ENCODE results near the gene ARRDC5.
A peak's percentile ranks its signal among the peaks of the same experiment; 100 is the strongest.
"Not testable (repeated sequence)": the region's sequence is repeated elsewhere in the genome, so short reads cannot be mapped to it uniquely, and the experiment has no call there.

ARRDC5 gene

GRCh38 chr19:4867534-4868285 lies 35.0 kb downstream of the ARRDC5 start, which contains the start of gene PLIN3:
Gene PLIN3 (minus strand): TSS chr19:4867667. CDS start chr19:4861394, 6,273 bp downstream.
- peak; percentile 89 for DNase-seq

- peak; percentile 20 for DNase-seq
These were observed 35.9 kb downstream of the ARRDC5 start for GRCh38 chr19:4866595-4867424.

- no peak for DNase-seq
These were observed 41.5 kb downstream of the ARRDC5 start for GRCh38 chr19:4861147-4861546.

GRCh38 chr19:4859697-4860096 lies 43.0 kb downstream of the ARRDC5 start:
- no peak for DNase-seq

GRCh38 chr19:4856468-4856867 lies 46.2 kb downstream of the ARRDC5 start:
- DNase-seq: not testable (repeated sequence)

- DNase-seq: not testable (repeated sequence)
These were observed 49.2 kb downstream of the ARRDC5 start for GRCh38 chr19:4853506-4853905.

GRCh38 chr19:4852484-4852883 lies 50.2 kb downstream of the ARRDC5 start:
- DNase-seq: no peak

GRCh38 chr19:4851551-4852290 lies 51.0 kb downstream of the ARRDC5 start:
- peak; percentile 77 for DNase-seq

- DNase-seq: no peak
These were observed 53.7 kb downstream of the ARRDC5 start for GRCh38 chr19:4849019-4849418.

- no peak for DNase-seq
These were observed 55.3 kb downstream of the ARRDC5 start for GRCh38 chr19:4847190-4847973.

GRCh38 chr19:4845975-4846374 lies 56.7 kb downstream of the ARRDC5 start:
- DNase-seq: not testable (repeated sequence)

- no peak for DNase-seq
These were observed 58.1 kb downstream of the ARRDC5 start for GRCh38 chr19:4844348-4845179.

GRCh38 chr19:4843647-4843965 lies 59.1 kb downstream of the ARRDC5 start:
- DNase-seq: no peak

Measured in activated CD4-positive, alpha-beta T cell treated with anti-CD3 and anti-CD28 coated beads, Interleukin-2, amount 50 U/mL, for 1 hour (primary cell).